HK-2 (cell line): ENCODE data around the gene CA10.

Experiments
- DNase-seq: peaks from one replicate; pipeline ENCODE4 v3.0.0-alpha.2; 2018; ENCODE audit not compliant: unreplicated experiment

The CA10 gene

GRCh38 chr17:51873302-51873701 lies 285.2 kb downstream of the CA10 start:
- no peak for DNase-seq

GRCh38 chr17:51869387-51869786 lies 289.1 kb downstream of the CA10 start:
- peak; percentile 13 for DNase-seq

GRCh38 chr17:51860954-51861561 lies 297.5 kb downstream of the CA10 start:
- DNase-seq = peak; percentile 27

- no peak for DNase-seq
These were observed 301.4 kb downstream of the CA10 start for GRCh38 chr17:51857052-51857597.

- no peak for DNase-seq
These were observed 302.7 kb downstream of the CA10 start for GRCh38 chr17:51855806-51856205.

- no peak for DNase-seq
These were observed 304.7 kb downstream of the CA10 start for GRCh38 chr17:51853857-51854256.

- DNase-seq = no peak
These were observed 305.9 kb downstream of the CA10 start for GRCh38 chr17:51852603-51853002.

GRCh38 chr17:51850201-51850600 lies 308.3 kb downstream of the CA10 start:
- no peak for DNase-seq

- no peak for DNase-seq
These were observed 310.1 kb downstream of the CA10 start for GRCh38 chr17:51848451-51848850.

- DNase-seq = no peak
These were observed 311.9 kb downstream of the CA10 start for GRCh38 chr17:51846566-51846965.

- DNase-seq = no peak
These were observed 312.7 kb downstream of the CA10 start for GRCh38 chr17:51845776-51846175.

- DNase-seq = no peak
These were observed 315.8 kb downstream of the CA10 start for GRCh38 chr17:51842763-51843162.

GRCh38 chr17:51841669-51842068 lies 316.8 kb downstream of the CA10 start:
- DNase-seq = no peak

- DNase-seq = no peak
These were observed 317.8 kb downstream of the CA10 start for GRCh38 chr17:51840688-51841087.

GRCh38 chr17:51833620-51834019 lies 324.9 kb downstream of the CA10 start:
- no peak for DNase-seq

- DNase-seq = no peak
These were observed 325.5 kb downstream of the CA10 start for GRCh38 chr17:51833045-51833444.

GRCh38 chr17:51830886-51831285 lies 327.6 kb downstream of the CA10 start:
- no peak for DNase-seq

GRCh38 chr17:51830451-51830850 lies 328.1 kb downstream of the CA10 start:
- DNase-seq = no peak

- DNase-seq = no peak
These were observed 329.6 kb downstream of the CA10 start for GRCh38 chr17:51828901-51829300.

GRCh38 chr17:51827140-51827539 lies 331.4 kb downstream of the CA10 start:
- no peak for DNase-seq

GRCh38 chr17:51820766-51821165 lies 337.7 kb downstream of the CA10 start:
- DNase-seq = no peak

GRCh38 chr17:51820252-51820651 lies 338.3 kb downstream of the CA10 start:
- no peak for DNase-seq

- DNase-seq = no peak
These were observed 338.9 kb downstream of the CA10 start for GRCh38 chr17:51819341-51820219.
